Astrocyte (in vitro differentiated cells and primary cell): ENCODE measurements around the gene PLPP4.

Experiments used
- CTCF ChIP-seq: IDR thresholded peaks from 2 replicates; pipeline ENCODE4 v1.5.1; 2011; ENCODE audit warnings: low read depth, mild to moderate bottlenecking, inconsistent platforms, low read length, moderate library complexity; ENCODE audit not compliant: insufficient read depth
- EZH2 ChIP-seq: IDR thresholded peaks from 2 replicates; pipeline ENCODE4 v1.6.1; 2012; ENCODE audit warnings: mild to moderate bottlenecking, low read length, inconsistent platforms; ENCODE audit not compliant: insufficient read depth

- TF ChIP-seq CTCF (no peak), EZH2 (no peak)
Observed at GRCh38 chr10:120473593-120473992, 16.6 kb downstream of the PLPP4 start.
